ENCODE results near the gene NOC3L. TPM values are rescaled to one million over a fixed set of nuclear protein-coding genes. Genes with fewer than 3 reads are reported as not detected.

Gene NOC3L
- total RNA-seq, 4 donors from 2014 or later, result 8.7 to 14.2 (median 10.3) TPM

- DNase-seq (ENCODE audit: low spot score in 2 of 2), result no peak
- H3K4me3 ChIP-seq (ENCODE audit: low read depth, poor library complexity, severe bottlenecking), result no peak overlapping the region
- no peak for TF ChIP-seq CTCF (IDR thresholded peaks at IDR 0.05)
- TF ChIP-seq POLR2A (IDR thresholded peaks at IDR 0.05), result no peak
- intact Hi-C loops (cut with DNase I; ENCODE audit: low total_unique reads), result loop anchor here (10.0 kb wide), 1 partner anchor 394 kb away; no protein-coding TSS in a partner anchor
- 76 to 78% methylated on average over 3 of the region's 3 CpGs for WGBS, 2 donors
Observed at GRCh38 chr10:94308866-94309265, 53.9 kb downstream of the NOC3L start.

- H3K4me3 ChIP-seq (ENCODE audit: low read depth, poor library complexity, severe bottlenecking), result no peak overlapping the region
- no peak for DNase-seq (ENCODE audit: low spot score in 2 of 2)
- intact Hi-C loops (cut with DNase I; ENCODE audit: low total_unique reads), result loop anchor here (10.0 kb wide), 1 partner anchor 392 kb away; no protein-coding TSS in a partner anchor
- no peak for TF ChIP-seq POLR2A (IDR thresholded peaks at IDR 0.05)
- no peak for TF ChIP-seq CTCF (IDR thresholded peaks at IDR 0.05)
- WGBS, 2 donors, result 39 to 41% methylated on average over 5 of the region's 5 CpGs
Observed at GRCh38 chr10:94307046-94307615, 55.6 kb downstream of the NOC3L start.

DNA sequence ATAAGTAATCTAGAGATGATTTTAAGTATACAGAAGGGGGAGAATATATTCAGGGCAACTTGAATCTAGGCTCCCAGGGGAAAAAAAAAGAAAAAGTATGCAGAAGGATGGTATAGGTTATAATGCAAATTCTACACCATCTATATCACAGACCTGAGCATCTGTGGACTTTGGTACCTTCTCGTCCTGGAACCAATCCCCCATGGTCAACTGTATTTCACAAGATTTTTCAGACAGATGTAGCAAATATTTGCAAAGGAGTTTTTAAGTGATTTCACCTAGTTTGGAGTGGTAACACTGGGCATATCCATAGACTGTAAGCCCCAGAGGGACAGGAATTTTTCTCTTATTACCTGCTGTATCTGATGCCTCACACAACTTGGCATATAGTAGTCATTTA, 58.8 kb downstream of the NOC3L start:
- no peak for DNase-seq (ENCODE audit: low spot score in 2 of 2)
- intact Hi-C loops (cut with DNase I; ENCODE audit: low total_unique reads), result loop anchor here (10.0 kb wide), 1 partner anchor 389 kb away; no protein-coding TSS in a partner anchor
- no peak overlapping the region for H3K4me3 ChIP-seq (ENCODE audit: low read depth, poor library complexity, severe bottlenecking)
- TF ChIP-seq POLR2A (IDR thresholded peaks at IDR 0.05) (no peak), CTCF (IDR thresholded peaks at IDR 0.05) (no peak)
- 85 to 95% methylated on average over 1 of the region's 1 CpG for WGBS, 2 donors

- WGBS, 2 donors, result 94 to 97% methylated on average over 3 of the region's 3 CpGs
- intact Hi-C loops (cut with DNase I; ENCODE audit: low total_unique reads), result loop anchor here (10.0 kb wide), 1 partner anchor 385 kb away; no protein-coding TSS in a partner anchor
Observed at GRCh38 chr10:94300042-94300441, 62.7 kb downstream of the NOC3L start.

GRCh38 chr10:94299417-94299816, 63.3 kb downstream of the NOC3L start:
- intact Hi-C loops (cut with DNase I; ENCODE audit: low total_unique reads), result no loop called here

More at GRCh38 chr10:94300042-94300441, 62.7 kb downstream of the NOC3L start:
- no peak for TF ChIP-seq POLR2A (IDR thresholded peaks at IDR 0.05)
- no peak for TF ChIP-seq CTCF (IDR thresholded peaks at IDR 0.05)
- DNase-seq (ENCODE audit: low spot score in 2 of 2), result no peak
- no peak overlapping the region for H3K4me3 ChIP-seq (ENCODE audit: low read depth, poor library complexity, severe bottlenecking)

More at GRCh38 chr10:94299417-94299816, 63.3 kb downstream of the NOC3L start:
- no peak overlapping the region for H3K4me3 ChIP-seq (ENCODE audit: low read depth, poor library complexity, severe bottlenecking)
- 69% methylated on average over 3 of the region's 3 CpGs for WGBS, 2 donors
- no peak for DNase-seq (ENCODE audit: low spot score in 2 of 2)
- TF ChIP-seq CTCF (IDR thresholded peaks at IDR 0.05) (no peak), POLR2A (IDR thresholded peaks at IDR 0.05) (no peak)
